ENCODE measurements around the gene CHPF2.

GRCh38 chr7:151197932-151198331 is 34.4 kb upstream of the CHPF2 start:
- no peak for TF ChIP-seq CTCF (IDR thresholded peaks at IDR 0.05 in 4 of 5, conservative IDR thresholded peaks at IDR 0.05 in 1 of 5)
- TF ChIP-seq POLR2A (IDR thresholded peaks at IDR 0.05), result no peak

Data from gastrocnemius medialis (tissue), 4 donors.